HG03103 (cell line): ENCODE results near the gene IGSF21.

ENCODE experiments used
- ATAC-seq: cut with Tn5 transposase; IDR thresholded peaks from one replicate; pipeline ENCODE4 v1.9.1; 2021; ENCODE audit warnings: low read depth; ENCODE audit not compliant: unreplicated experiment

Gene IGSF21

GRCh38 chr1:18118078-18118477, 10.5 kb downstream of the IGSF21 start:
- no peak for ATAC-seq

GRCh38 chr1:18118491-18118890, 10.9 kb downstream of the IGSF21 start:
- ATAC-seq: no peak

- no peak for ATAC-seq
Observed at GRCh38 chr1:18119289-18119688, 11.7 kb downstream of the IGSF21 start.

GRCh38 chr1:18119771-18120377, 12.3 kb downstream of the IGSF21 start:
- no peak for ATAC-seq

- no peak for ATAC-seq
Observed at GRCh38 chr1:18120638-18121037, 13.0 kb downstream of the IGSF21 start.

GRCh38 chr1:18121072-18121820, 13.6 kb downstream of the IGSF21 start:
- ATAC-seq: no peak

- no peak for ATAC-seq
Observed at GRCh38 chr1:18123467-18123992, 15.9 kb downstream of the IGSF21 start.

- no peak for ATAC-seq
Observed at GRCh38 chr1:18124977-18125376, 17.4 kb downstream of the IGSF21 start.

GRCh38 chr1:18126616-18127015, 19.0 kb downstream of the IGSF21 start:
- no peak for ATAC-seq

- no peak for ATAC-seq
Observed at GRCh38 chr1:18128298-18128697, 20.7 kb downstream of the IGSF21 start.

- ATAC-seq: no peak
Observed at GRCh38 chr1:18130356-18130755, 22.8 kb downstream of the IGSF21 start.

- no peak for ATAC-seq
Observed at GRCh38 chr1:18132022-18132710, 24.6 kb downstream of the IGSF21 start.

GRCh38 chr1:18132711-18133541, 25.3 kb downstream of the IGSF21 start:
- no peak for ATAC-seq

- no peak for ATAC-seq
Observed at GRCh38 chr1:18134324-18135046, 26.9 kb downstream of the IGSF21 start.

- ATAC-seq: no peak
Observed at GRCh38 chr1:18137759-18138345, 30.3 kb downstream of the IGSF21 start.

- no peak for ATAC-seq
Observed at GRCh38 chr1:18139198-18139981, 31.8 kb downstream of the IGSF21 start.

GRCh38 chr1:18140411-18140810, 32.8 kb downstream of the IGSF21 start:
- ATAC-seq: no peak

GRCh38 chr1:18141661-18142060, 34.1 kb downstream of the IGSF21 start:
- no peak for ATAC-seq

GRCh38 chr1:18142471-18142870, 34.9 kb downstream of the IGSF21 start:
- no peak for ATAC-seq
